GM19239 (cell line): Measurements from ENCODE around the gene NTMT1.
"Not testable (repeated sequence)": the region's sequence is repeated elsewhere in the genome, so short reads cannot be mapped to it uniquely, and the experiment has no call there.

ENCODE experiments used
- DNase-seq: peaks from one replicate; pipeline ENCODE4 v3.0.0; 2011; ENCODE audit warnings: low spot score; ENCODE audit not compliant: insufficient read length
- FAIRE-seq: peaks from 2 replicates; lab custom pipeline; 2011; peaks lifted over from hg19 to GRCh38; lab: Jason Lieb, UNC

NTMT1 gene

GRCh38 chr9:129649726-129650679, 24.0 kb downstream of the NTMT1 start:
- DNase-seq (no peak), FAIRE-seq (no peak)

- no peak for FAIRE-seq
- DNase-seq, result no peak
Measured at GRCh38 chr9:129650680-129651235, 24.8 kb downstream of the NTMT1 start.

- no peak for FAIRE-seq
- DNase-seq, result no peak
Measured at GRCh38 chr9:129653823-129654553, 28.0 kb downstream of the NTMT1 start.

GRCh38 chr9:129654554-129655040, 28.6 kb downstream of the NTMT1 start:
- FAIRE-seq (no peak), DNase-seq (no peak)

GRCh38 chr9:129655154-129655553, 29.2 kb downstream of the NTMT1 start:
- FAIRE-seq (no peak), DNase-seq (no peak)

GRCh38 chr9:129655696-129656095, 29.7 kb downstream of the NTMT1 start:
- FAIRE-seq (no peak), DNase-seq (no peak)

GRCh38 chr9:129656795-129657390, 30.9 kb downstream of the NTMT1 start:
- DNase-seq (no peak), FAIRE-seq (no peak)

GRCh38 chr9:129661029-129661428, 35.1 kb downstream of the NTMT1 start:
- DNase-seq (no peak), FAIRE-seq (no peak)

- FAIRE-seq, DNase-seq: not testable (repeated sequence)
Measured at GRCh38 chr9:129662239-129662638, 36.3 kb downstream of the NTMT1 start.

GRCh38 chr9:129664746-129665388, 38.9 kb downstream of the NTMT1 start:
- DNase-seq, result peak; percentile 44
- no peak for FAIRE-seq

- FAIRE-seq (no peak), DNase-seq (peak; percentile 49)
Measured at GRCh38 chr9:129665389-129665775, 39.4 kb downstream of the NTMT1 start, which contains the start of gene PRRX2. TSS of gene PRRX2 (plus strand) at chr9:129665647. CDS start at chr9:129665868, 221 bp downstream.

GRCh38 chr9:129665814-129666520, 40.0 kb downstream of the NTMT1 start:
- DNase-seq (no peak), FAIRE-seq (no peak)

GRCh38 chr9:129666575-129666974, 40.6 kb downstream of the NTMT1 start:
- no peak for FAIRE-seq
- no peak for DNase-seq

GRCh38 chr9:129667378-129667777, 41.4 kb downstream of the NTMT1 start:
- FAIRE-seq (no peak), DNase-seq (no peak)

- FAIRE-seq (no peak), DNase-seq (no peak)
Measured at GRCh38 chr9:129667850-129668249, 41.9 kb downstream of the NTMT1 start.

- FAIRE-seq (no peak), DNase-seq (no peak)
Measured at GRCh38 chr9:129669141-129669718, 43.3 kb downstream of the NTMT1 start.

- no peak for FAIRE-seq
- DNase-seq, result no peak
Measured at GRCh38 chr9:129669946-129670345, 44.0 kb downstream of the NTMT1 start.

- no peak for FAIRE-seq
Measured at GRCh38 chr9:129671065-129671464, 45.1 kb downstream of the NTMT1 start.

GRCh38 chr9:129671519-129671918, 45.6 kb downstream of the NTMT1 start:
- DNase-seq, result no peak
- no peak for FAIRE-seq

More at GRCh38 chr9:129671065-129671464, 45.1 kb downstream of the NTMT1 start:
- DNase-seq, result no peak
